ENCODE data around the gene GPR179.
A peak's percentile ranks its signal among the peaks of the same experiment; 100 is the strongest.

The GPR179 gene

GRCh38 chr17:38342886-38343607 lies 709 bp downstream of the GPR179 start:
- DNase-seq, result no peak

- peak; percentile 88 for DNase-seq
Observed at GRCh38 chr17:38341035-38341721, 2.6 kb downstream of the GPR179 start.

GRCh38 chr17:38339891-38340290 lies 3.9 kb downstream of the GPR179 start:
- DNase-seq, result no peak

GRCh38 chr17:38338535-38338934 lies 5.2 kb downstream of the GPR179 start:
- no peak for DNase-seq

- DNase-seq, result peak; percentile 53
Observed at GRCh38 chr17:38338053-38338452, 5.7 kb downstream of the GPR179 start.

GRCh38 chr17:38336838-38337237 lies 6.9 kb downstream of the GPR179 start:
- no peak for DNase-seq

- DNase-seq, result no peak
Observed at GRCh38 chr17:38334480-38335364, 9.0 kb downstream of the GPR179 start.

- DNase-seq, result no peak
Observed at GRCh38 chr17:38333635-38334295, 10.0 kb downstream of the GPR179 start.

- DNase-seq, result no peak
Observed at GRCh38 chr17:38332735-38333134, 11.0 kb downstream of the GPR179 start.

- no peak for DNase-seq
Observed at GRCh38 chr17:38330941-38331411, 12.8 kb downstream of the GPR179 start.

GRCh38 chr17:38329808-38330730 lies 13.7 kb downstream of the GPR179 start:
- DNase-seq, result no peak

- DNase-seq, result no peak
Observed at GRCh38 chr17:38329284-38329683, 14.5 kb downstream of the GPR179 start.

GRCh38 chr17:38328620-38329019 lies 15.1 kb downstream of the GPR179 start:
- no peak for DNase-seq

GRCh38 chr17:38327936-38328335 lies 15.8 kb downstream of the GPR179 start:
- no peak for DNase-seq

- no peak for DNase-seq
Observed at GRCh38 chr17:38326996-38327792, 16.6 kb downstream of the GPR179 start.

GRCh38 chr17:38325221-38325851 lies 18.4 kb downstream of the GPR179 start:
- no peak for DNase-seq

GRCh38 chr17:38324772-38325171 lies 19.0 kb downstream of the GPR179 start:
- no peak for DNase-seq

- DNase-seq, result no peak
Observed at GRCh38 chr17:38324141-38324697, 19.5 kb downstream of the GPR179 start.

- DNase-seq, result no peak
Observed at GRCh38 chr17:38322897-38323296, 20.9 kb downstream of the GPR179 start.

Data from COR-L47 (cell line).